Activated CD8-positive, alpha-beta memory T cell treated with anti-CD3 and anti-CD28 coated beads for 24 hours (primary cell): ENCODE data around the gene DYNLRB1.

Experiments
- DNase-seq: peaks from one replicate; pipeline ENCODE4 v3.0.0-alpha.2; 2020

Gene DYNLRB1

GRCh38 chr20:34559311-34560140, 43.3 kb downstream of the DYNLRB1 start:
- DNase-seq = no peak

GRCh38 chr20:34560141-34560523, 43.9 kb downstream of the DYNLRB1 start:
- no peak for DNase-seq

GRCh38 chr20:34560614-34561013, 44.4 kb downstream of the DYNLRB1 start:
- DNase-seq = no peak

GRCh38 chr20:34561661-34562060, 45.4 kb downstream of the DYNLRB1 start:
- DNase-seq = no peak

GRCh38 chr20:34562641-34563040, 46.4 kb downstream of the DYNLRB1 start:
- no peak for DNase-seq

GRCh38 chr20:34564833-34565232, 48.6 kb downstream of the DYNLRB1 start:
- no peak for DNase-seq

- DNase-seq = no peak
Observed at GRCh38 chr20:34566978-34567891, 51.0 kb downstream of the DYNLRB1 start.

- no peak for DNase-seq
Observed at GRCh38 chr20:34567892-34568865, 52.0 kb downstream of the DYNLRB1 start.

GRCh38 chr20:34569598-34569997, 53.4 kb downstream of the DYNLRB1 start:
- DNase-seq = no peak

- no peak for DNase-seq
Observed at GRCh38 chr20:34570859-34571306, 54.7 kb downstream of the DYNLRB1 start.

- no peak for DNase-seq
Observed at GRCh38 chr20:34571753-34572152, 55.5 kb downstream of the DYNLRB1 start.

GRCh38 chr20:34573541-34574300, 57.5 kb downstream of the DYNLRB1 start:
- DNase-seq = peak; percentile 41

GRCh38 chr20:34574426-34574825, 58.2 kb downstream of the DYNLRB1 start:
- peak; percentile 13 for DNase-seq

GRCh38 chr20:34574861-34575260, 58.6 kb downstream of the DYNLRB1 start:
- DNase-seq = peak; percentile 45

- peak; percentile 11 for DNase-seq
Observed at GRCh38 chr20:34575271-34575670, 59.0 kb downstream of the DYNLRB1 start.

GRCh38 chr20:34575756-34576155, 59.5 kb downstream of the DYNLRB1 start:
- DNase-seq = peak; percentile 28

GRCh38 chr20:34577061-34577460, 60.8 kb downstream of the DYNLRB1 start:
- DNase-seq = no peak

GRCh38 chr20:34578025-34578424, 61.8 kb downstream of the DYNLRB1 start:
- no peak for DNase-seq

- peak; percentile 28 for DNase-seq
Observed at GRCh38 chr20:34578521-34578920, 62.3 kb downstream of the DYNLRB1 start.

GRCh38 chr20:34579191-34579978, 63.2 kb downstream of the DYNLRB1 start:
- peak; percentile 24 for DNase-seq
